Breast epithelium (tissue), 4 donors: Measurements from ENCODE around the gene KLC1. TPM values are rescaled to one million over a fixed set of nuclear protein-coding genes. Genes with fewer than 3 reads are reported as not detected.

Experiments
- DNase-seq, 2 donors: peaks; one replicate each; pipeline ENCODE4 v3.0.0-alpha.2; 2019; ENCODE audit warnings: low spot score in 2 of 2
- H3K27ac ChIP-seq, 2 donors: fragments of 200-600 bp; sonication (generic) in 1 of 2; one replicate each; pipeline ENCODE4 v1.5.1; 2016 to 2019; ENCODE audit warnings: mild to moderate bottlenecking in 1 of 2
- H3K27me3 ChIP-seq, 2 donors: fragments of 200-600 bp; sonication (generic) in 1 of 2; one replicate each; pipeline versions ENCODE4 v1.5.1 to v1.6.0; 2017 to 2019; ENCODE audit warnings: control low read depth in 1 of 2, mild to moderate bottlenecking in 1 of 2
- H3K36me3 ChIP-seq: fragments of 200-600 bp; one replicate; pipeline ENCODE4 v1.5.1; 2019
- H3K4me1 ChIP-seq, 2 donors: fragments of 200-600 bp; sonication (generic); one replicate each; pipeline ENCODE4 v1.5.1; 2016 to 2019; ENCODE audit warnings: control low read depth in 1 of 2
- H3K4me3 ChIP-seq, 3 donors: fragments of 200-600 bp; sonication (generic); 1 replicate in 2 of 3; 2 replicates in 1 of 3; pipeline ENCODE4 v1.5.1; 2016 to 2019; ENCODE audit warnings: mild to moderate bottlenecking in 3 of 3, moderate library complexity in 2 of 3
- H3K9me3 ChIP-seq, 2 donors: fragments of 200-600 bp; sonication (generic) in 1 of 2; one replicate each; pipeline ENCODE4 v1.5.1; 2016 to 2019; ENCODE audit warnings: control low read depth in 1 of 2
- POLR2A ChIP-seq: fragments of 450-650 bp; IDR thresholded peaks from one replicate; pipeline ENCODE4 v1.6.1; 2016; ENCODE audit warnings: antibody characterized with exemption, mild to moderate bottlenecking, moderate library complexity
- POLR2AphosphoS5 ChIP-seq, 3 donors: sonication (generic); formaldehyde crosslinking; IDR thresholded peaks; one replicate each; pipeline ENCODE4 v1.6.1; 2017; ENCODE audit warnings: antibody characterized with exemption in 3 of 3
- intact Hi-C: fragments of 100-400 bp; cut with DNase I; formaldehyde crosslinking; loops from one replicate; pipeline ENCODE4 v1.15.1; 2023; ENCODE audit warnings: low total_unique reads
- total RNA-seq, 3 donors: library from RNA; depleted of rRNA; stranded (reverse); fragments of >200 nt; gene quantifications; one replicate each; pipeline ENCODE4 v1.1.0, GENCODE V29; 2016
- TF ChIP-seq, protein P1 (sequence below), 3 donors: fragments of 450-650 bp; IDR thresholded peaks; one replicate each; pipeline ENCODE4 v1.5.1; 2016 to 2017; ENCODE audit warnings: antibody characterized with exemption in 3 of 3, mild to moderate bottlenecking in 3 of 3, moderate library complexity in 3 of 3

KLC1 gene
- total RNA-seq, 3 donors from 2014 or later: 222 to 275 (median 253) TPM

GRCh38 chr14:103638594-103638993 lies 9.6 kb downstream of the KLC1 start:
- TF ChIP-seq POLR2A (no peak), POLR2AphosphoS5 (IDR thresholded peaks at IDR 0.05) (no peak)
- TF ChIP-seq, protein P1, sequence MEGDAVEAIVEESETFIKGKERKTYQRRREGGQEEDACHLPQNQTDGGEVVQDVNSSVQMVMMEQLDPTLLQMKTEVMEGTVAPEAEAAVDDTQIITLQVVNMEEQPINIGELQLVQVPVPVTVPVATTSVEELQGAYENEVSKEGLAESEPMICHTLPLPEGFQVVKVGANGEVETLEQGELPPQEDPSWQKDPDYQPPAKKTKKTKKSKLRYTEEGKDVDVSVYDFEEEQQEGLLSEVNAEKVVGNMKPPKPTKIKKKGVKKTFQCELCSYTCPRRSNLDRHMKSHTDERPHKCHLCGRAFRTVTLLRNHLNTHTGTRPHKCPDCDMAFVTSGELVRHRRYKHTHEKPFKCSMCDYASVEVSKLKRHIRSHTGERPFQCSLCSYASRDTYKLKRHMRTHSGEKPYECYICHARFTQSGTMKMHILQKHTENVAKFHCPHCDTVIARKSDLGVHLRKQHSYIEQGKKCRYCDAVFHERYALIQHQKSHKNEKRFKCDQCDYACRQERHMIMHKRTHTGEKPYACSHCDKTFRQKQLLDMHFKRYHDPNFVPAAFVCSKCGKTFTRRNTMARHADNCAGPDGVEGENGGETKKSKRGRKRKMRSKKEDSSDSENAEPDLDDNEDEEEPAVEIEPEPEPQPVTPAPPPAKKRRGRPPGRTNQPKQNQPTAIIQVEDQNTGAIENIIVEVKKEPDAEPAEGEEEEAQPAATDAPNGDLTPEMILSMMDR (IDR thresholded peaks at IDR 0.05): no peak
- H3K4me3 ChIP-seq: no peak overlapping the region
- intact Hi-C loops: loop anchor here (2.0 kb wide), 1 partner anchor 38 kb away; no protein-coding TSS in a partner anchor

DNA sequence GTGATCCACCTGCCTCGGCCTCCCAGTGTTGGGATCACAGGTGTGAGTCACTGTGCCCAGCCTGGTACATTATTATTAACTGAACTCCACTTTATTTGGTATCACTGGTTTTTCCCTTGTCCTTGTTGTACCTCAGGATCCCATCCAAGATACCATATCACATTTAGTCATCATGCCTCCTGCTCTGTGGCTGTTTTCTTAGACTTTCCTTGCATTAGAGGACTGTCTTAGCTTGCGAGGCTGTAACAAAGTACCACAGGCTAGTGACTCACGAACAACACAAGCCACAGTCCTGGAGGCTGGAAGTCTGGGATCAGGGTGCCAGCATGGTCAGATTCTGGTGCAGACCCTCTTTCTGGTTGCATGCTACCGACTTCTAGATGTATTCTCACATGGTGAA lies 12.2 kb downstream of the KLC1 start:
- TF ChIP-seq, protein P1 (IDR thresholded peaks at IDR 0.05): no peak
- no peak for TF ChIP-seq POLR2AphosphoS5 (IDR thresholded peaks at IDR 0.05)
- TF ChIP-seq POLR2A: no peak
- Histone ChIP-seq H3K9me3 (no peaks in the 10 kb centered on the region), H3K4me3 (no peak overlapping the region), H3K4me1 (no peaks in the 10 kb centered on the region), H3K36me3 (no peaks in the 10 kb centered on the region), H3K27me3 (no peaks in the 10 kb centered on the region), H3K27ac (no peak overlapping the region)
- no peak for DNase-seq
- intact Hi-C loops: no loop called here

More at GRCh38 chr14:103638594-103638993, 9.6 kb downstream of the KLC1 start:
- H3K9me3 ChIP-seq: no peaks in the 10 kb centered on the region
- no peak overlapping the region for H3K27ac ChIP-seq
- H3K27me3 ChIP-seq: no peaks in the 10 kb centered on the region
- no peaks in the 10 kb centered on the region for H3K36me3 ChIP-seq
- H3K4me1 ChIP-seq: no peaks in the 10 kb centered on the region
- no peak for DNase-seq

DNA sequence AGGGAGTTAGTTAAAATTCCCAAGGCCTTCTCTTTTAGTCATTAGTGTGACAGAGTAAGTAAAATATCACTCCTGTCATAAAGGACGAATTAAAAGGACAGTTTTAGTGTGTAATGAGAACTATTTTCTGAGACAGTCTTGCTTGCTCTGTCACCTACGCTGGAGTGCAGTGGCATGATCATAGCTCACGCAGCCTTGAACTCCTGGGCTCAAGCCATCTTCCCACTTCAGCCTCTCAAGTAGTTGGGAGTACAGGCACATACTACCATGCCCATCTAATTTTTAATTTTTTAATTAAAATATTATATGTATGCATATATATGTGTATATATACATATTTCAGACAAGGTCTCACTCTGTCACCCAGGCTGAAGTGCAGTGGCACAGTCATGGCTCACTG lies 17.2 kb downstream of the KLC1 start:
- H3K27ac ChIP-seq: no peak overlapping the region
- H3K4me1 ChIP-seq: no peaks in the 10 kb centered on the region
- no peaks in the 10 kb centered on the region for H3K27me3 ChIP-seq
- H3K36me3 ChIP-seq: no peaks in the 10 kb centered on the region
- no peak overlapping the region for H3K4me3 ChIP-seq
- H3K9me3 ChIP-seq: no peaks in the 10 kb centered on the region
- TF ChIP-seq POLR2AphosphoS5 (IDR thresholded peaks at IDR 0.05) (no peak), POLR2A (no peak)
- TF ChIP-seq, protein P1 (IDR thresholded peaks at IDR 0.05): no peak
- no peak for DNase-seq
- intact Hi-C loops: no loop called here

DNA sequence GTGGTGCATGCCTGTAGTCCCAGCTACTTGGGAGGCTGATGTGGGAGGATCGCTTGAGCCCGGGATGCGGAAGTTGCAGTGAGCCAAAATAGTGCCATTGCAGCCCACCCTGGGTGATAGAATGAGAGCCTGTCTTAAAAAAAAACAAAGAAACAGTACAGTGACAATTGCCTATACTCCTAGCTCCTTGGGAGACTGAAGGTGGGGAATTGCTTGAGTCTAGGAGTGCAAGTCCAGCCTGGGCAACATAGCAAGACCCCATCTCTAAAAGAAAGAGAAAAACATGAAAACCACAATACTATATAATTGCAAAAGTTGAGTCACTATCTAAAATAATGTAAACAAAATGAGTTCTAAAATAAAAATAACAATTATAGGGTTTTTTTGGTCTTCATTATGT lies 20.0 kb downstream of the KLC1 start:
- no peak for TF ChIP-seq POLR2A
- Histone ChIP-seq H3K27ac (no peak overlapping the region), H3K4me1 (no peaks in the 10 kb centered on the region), H3K27me3 (no peaks in the 10 kb centered on the region), H3K9me3 (no peaks in the 10 kb centered on the region), H3K4me3 (no peak overlapping the region), H3K36me3 (no peaks in the 10 kb centered on the region)
- intact Hi-C loops: no loop called here
- DNase-seq: no peak

DNA sequence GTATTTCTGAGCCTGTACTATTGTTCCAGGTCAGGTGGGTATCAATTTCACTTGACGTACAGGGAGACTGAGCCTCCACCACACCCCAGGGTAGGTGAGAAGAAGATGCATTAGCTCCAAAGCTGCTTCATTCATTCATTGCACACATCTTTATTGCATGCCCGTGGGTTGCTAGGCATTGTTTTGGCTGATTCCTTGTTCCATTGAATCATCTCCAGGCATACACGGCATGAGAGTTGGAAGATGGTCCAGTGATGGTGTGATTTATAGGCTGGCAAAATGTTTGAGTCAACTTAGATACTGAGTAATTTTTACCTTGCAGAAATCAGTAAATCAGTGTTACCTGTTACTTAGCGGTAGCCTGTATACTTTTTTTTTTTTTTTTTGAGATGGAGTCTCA lies 21.2 kb downstream of the KLC1 start:
- TF ChIP-seq, protein P1 (IDR thresholded peaks at IDR 0.05): no peak
- no peak for TF ChIP-seq POLR2A
- no peak for TF ChIP-seq POLR2AphosphoS5 (IDR thresholded peaks at IDR 0.05)
- Histone ChIP-seq H3K36me3 (no peaks in the 10 kb centered on the region), H3K4me3 (no peak overlapping the region), H3K9me3 (no peaks in the 10 kb centered on the region), H3K27ac (no peak overlapping the region), H3K4me1 (no peaks in the 10 kb centered on the region), H3K27me3 (no peaks in the 10 kb centered on the region)
- intact Hi-C loops: no loop called here
- no peak for DNase-seq

- intact Hi-C loops: no loop called here
- TF ChIP-seq POLR2AphosphoS5 (IDR thresholded peaks at IDR 0.05) (no peak), POLR2A (no peak)
- TF ChIP-seq, protein P1 (IDR thresholded peaks at IDR 0.05): no peak
- no peak for DNase-seq
- Histone ChIP-seq H3K27me3 (no peaks in the 10 kb centered on the region), H3K4me1 (no peaks in the 10 kb centered on the region), H3K9me3 (no peaks in the 10 kb centered on the region), H3K4me3 (no peak overlapping the region), H3K36me3 (no peaks in the 10 kb centered on the region), H3K27ac (no peak overlapping the region)
These were observed 22.6 kb downstream of the KLC1 start for GRCh38 chr14:103651585-103651984.
